Measurements from ENCODE around the gene IKZF3.
"Not testable (repeated sequence)": the region's sequence is repeated elsewhere in the genome, so short reads cannot be mapped to it uniquely, and the experiment has no call there.

The IKZF3 gene

DNA sequence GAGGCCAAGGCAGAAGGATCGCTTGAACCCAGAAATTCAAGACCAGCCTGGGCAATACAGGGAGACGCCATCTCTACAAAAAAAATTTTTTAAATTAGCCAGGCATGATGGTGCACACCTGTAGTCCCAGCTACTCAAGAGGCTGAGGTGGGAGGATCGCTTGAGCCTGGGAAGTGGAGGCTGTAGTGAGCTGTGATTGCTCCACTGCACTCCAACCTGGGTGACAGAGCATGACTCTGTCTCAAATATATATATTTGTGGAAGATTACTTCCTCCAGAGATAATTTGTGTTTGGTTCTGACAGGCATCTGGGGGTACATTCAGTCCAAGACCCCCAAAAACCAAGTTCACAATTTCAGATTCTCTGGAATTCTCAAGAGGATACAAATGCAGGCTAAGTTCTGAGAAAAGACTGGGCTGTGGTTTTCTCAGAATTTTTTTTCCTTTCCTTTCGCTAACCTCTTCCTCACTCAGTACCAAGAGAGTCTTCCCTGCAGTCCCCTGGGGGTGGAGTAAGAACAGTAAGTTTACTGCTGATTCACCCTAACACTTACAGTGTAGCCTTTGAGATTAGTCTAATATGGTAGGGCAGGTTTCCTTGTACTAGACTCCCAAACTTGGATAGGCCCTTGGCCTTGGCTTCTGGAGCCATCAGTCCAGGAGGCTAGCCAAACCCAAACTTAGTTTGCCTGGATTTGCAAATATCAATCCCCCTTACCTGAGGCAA is 39.2 kb upstream of the IKZF3 start:
- no peak overlapping the region for H3K27ac ChIP-seq (ENCODE audit: low read length)
- DNase-seq: no peak
- no peaks in the 10 kb centered on the region for H4K20me1 ChIP-seq (ENCODE audit: insufficient read depth, low read length)

DNA sequence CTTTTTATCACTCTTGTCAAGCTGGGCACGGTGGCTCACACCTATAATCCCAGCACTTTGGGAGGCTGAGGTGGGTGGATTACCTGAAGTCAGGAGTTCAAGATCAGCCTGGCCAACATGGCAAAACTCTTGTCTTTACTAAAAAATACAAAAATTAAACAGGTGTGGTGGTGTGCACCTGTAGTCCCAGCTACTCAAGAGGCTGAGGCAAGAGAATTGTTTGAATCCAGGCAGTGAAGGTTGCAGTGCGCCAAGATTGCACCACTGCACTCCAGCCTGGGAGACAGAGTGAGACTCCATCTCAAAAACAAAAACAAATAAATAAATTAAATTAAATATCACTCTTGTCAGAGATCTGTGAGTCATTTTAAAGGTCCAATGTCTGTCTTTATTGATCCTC is 37.9 kb upstream of the IKZF3 start:
- not testable (repeated sequence) for H3K4me3 ChIP-seq (ENCODE audit: low read length); H3K4me2 ChIP-seq (ENCODE audit: low read depth, low read length); H3K27me3 ChIP-seq (replicated peaks; ENCODE audit: insufficient read depth, low read length); H2AFZ ChIP-seq (ENCODE audit: low read length); H4K20me1 ChIP-seq (ENCODE audit: insufficient read depth, low read length); DNase-seq; H3F3A ChIP-seq (ENCODE audit: insufficient read depth, low read length); H3K9ac ChIP-seq (ENCODE audit: low read length); H3K4me1 ChIP-seq (ENCODE audit: low read length); H3K9me2 ChIP-seq (replicated peaks; ENCODE audit: insufficient read depth, low read length); H3K36me3 ChIP-seq (replicated peaks; ENCODE audit: insufficient read depth, low read length); H3K9me3 ChIP-seq (replicated peaks; ENCODE audit: insufficient read depth, low read length); H3K27ac ChIP-seq (ENCODE audit: low read length); H3K79me2 ChIP-seq (ENCODE audit: low read length)

More for the DNA sequence above, 39.2 kb upstream of the IKZF3 start:
- H2AFZ ChIP-seq (ENCODE audit: low read length): no peak overlapping the region
- H3K4me3 ChIP-seq (ENCODE audit: low read length): no peak overlapping the region
- no peaks in the 10 kb centered on the region for H3K36me3 ChIP-seq (replicated peaks; ENCODE audit: insufficient read depth, low read length)
- H3F3A ChIP-seq (ENCODE audit: insufficient read depth, low read length): no peaks in the 10 kb centered on the region
- no peaks in the 10 kb centered on the region for H3K9me2 ChIP-seq (replicated peaks; ENCODE audit: insufficient read depth, low read length)
- H3K9me3 ChIP-seq (replicated peaks; ENCODE audit: insufficient read depth, low read length): no peaks in the 10 kb centered on the region
- TF ChIP-seq, protein P1, sequence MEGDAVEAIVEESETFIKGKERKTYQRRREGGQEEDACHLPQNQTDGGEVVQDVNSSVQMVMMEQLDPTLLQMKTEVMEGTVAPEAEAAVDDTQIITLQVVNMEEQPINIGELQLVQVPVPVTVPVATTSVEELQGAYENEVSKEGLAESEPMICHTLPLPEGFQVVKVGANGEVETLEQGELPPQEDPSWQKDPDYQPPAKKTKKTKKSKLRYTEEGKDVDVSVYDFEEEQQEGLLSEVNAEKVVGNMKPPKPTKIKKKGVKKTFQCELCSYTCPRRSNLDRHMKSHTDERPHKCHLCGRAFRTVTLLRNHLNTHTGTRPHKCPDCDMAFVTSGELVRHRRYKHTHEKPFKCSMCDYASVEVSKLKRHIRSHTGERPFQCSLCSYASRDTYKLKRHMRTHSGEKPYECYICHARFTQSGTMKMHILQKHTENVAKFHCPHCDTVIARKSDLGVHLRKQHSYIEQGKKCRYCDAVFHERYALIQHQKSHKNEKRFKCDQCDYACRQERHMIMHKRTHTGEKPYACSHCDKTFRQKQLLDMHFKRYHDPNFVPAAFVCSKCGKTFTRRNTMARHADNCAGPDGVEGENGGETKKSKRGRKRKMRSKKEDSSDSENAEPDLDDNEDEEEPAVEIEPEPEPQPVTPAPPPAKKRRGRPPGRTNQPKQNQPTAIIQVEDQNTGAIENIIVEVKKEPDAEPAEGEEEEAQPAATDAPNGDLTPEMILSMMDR (IDR thresholded peaks at IDR 0.05; ENCODE audit: low read length): no peak
- TF ChIP-seq EZH2 (optimal IDR thresholded peaks at IDR 0.05; ENCODE audit: low read depth, low read length): no peak
- no peak for TF ChIP-seq EZH2phosphoT487 (IDR thresholded peaks at IDR 0.05; ENCODE audit: low read length)
- H3K4me2 ChIP-seq (ENCODE audit: low read depth, low read length): no peak overlapping the region
- H3K27me3 ChIP-seq (replicated peaks; ENCODE audit: insufficient read depth, low read length): no peaks in the 10 kb centered on the region
- H3K9ac ChIP-seq (ENCODE audit: low read length): no peak overlapping the region
- no peaks in the 10 kb centered on the region for H3K4me1 ChIP-seq (ENCODE audit: low read length)
- H3K79me2 ChIP-seq (ENCODE audit: low read length): no peaks in the 10 kb centered on the region

DNA sequence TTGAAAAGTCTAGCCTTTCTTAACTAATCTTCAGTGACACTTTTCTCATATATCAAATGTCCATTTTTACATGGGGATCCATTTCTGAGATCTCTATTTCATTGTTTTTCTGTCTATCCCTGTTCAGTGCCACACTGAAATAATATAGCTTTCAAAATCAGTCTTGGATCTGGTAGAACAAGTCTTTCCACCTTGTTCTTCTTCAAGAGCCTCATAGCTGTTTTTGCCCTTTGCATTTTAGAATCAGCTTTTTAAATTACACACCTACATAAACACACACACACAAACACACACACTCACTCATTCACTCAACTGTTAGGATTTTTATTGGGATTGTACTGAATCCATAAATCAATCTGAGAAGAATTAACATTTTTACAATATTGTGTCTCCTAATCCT is 35.1 kb upstream of the IKZF3 start:
- Histone ChIP-seq H3K4me1 (ENCODE audit: low read length) (no peaks in the 10 kb centered on the region), H2AFZ (ENCODE audit: low read length) (no peak overlapping the region), H3K27me3 (replicated peaks; ENCODE audit: insufficient read depth, low read length) (no peaks in the 10 kb centered on the region), H3K79me2 (ENCODE audit: low read length) (no peaks in the 10 kb centered on the region), H3K27ac (ENCODE audit: low read length) (no peak overlapping the region), H3K4me3 (ENCODE audit: low read length) (no peak overlapping the region), H3K4me2 (ENCODE audit: low read depth, low read length) (no peak overlapping the region), H3K9ac (ENCODE audit: low read length) (no peak overlapping the region), H3F3A (ENCODE audit: insufficient read depth, low read length) (no peaks in the 10 kb centered on the region), H3K36me3 (replicated peaks; ENCODE audit: insufficient read depth, low read length) (no peaks in the 10 kb centered on the region), H4K20me1 (ENCODE audit: insufficient read depth, low read length) (no peaks in the 10 kb centered on the region), H3K9me2 (replicated peaks; ENCODE audit: insufficient read depth, low read length) (no peaks in the 10 kb centered on the region), H3K9me3 (replicated peaks; ENCODE audit: insufficient read depth, low read length) (no peaks in the 10 kb centered on the region)
- TF ChIP-seq, protein P1 (IDR thresholded peaks at IDR 0.05; ENCODE audit: low read length): no peak
- TF ChIP-seq EZH2phosphoT487 (IDR thresholded peaks at IDR 0.05; ENCODE audit: low read length) (no peak), EZH2 (optimal IDR thresholded peaks at IDR 0.05; ENCODE audit: low read depth, low read length) (no peak)
- no peak for DNase-seq

DNA sequence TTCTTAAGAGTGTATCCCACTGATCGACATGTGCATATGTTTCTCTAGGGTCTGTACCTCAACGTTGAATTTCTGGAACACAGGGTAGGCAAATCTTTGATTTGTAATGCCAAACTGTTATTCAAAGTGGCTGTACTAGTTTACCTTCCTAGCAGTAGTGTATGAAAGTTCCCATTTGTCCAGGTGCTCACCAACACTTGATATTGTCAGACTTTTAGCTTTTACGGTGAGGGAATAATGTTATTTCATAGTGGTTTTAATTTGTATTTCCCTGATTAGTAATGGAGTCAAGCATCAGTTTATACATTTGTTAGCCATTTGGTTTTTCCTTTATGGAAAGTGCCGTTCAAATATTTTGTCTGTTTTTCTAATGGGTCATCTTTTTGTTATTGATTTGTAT is 34.0 kb upstream of the IKZF3 start:
- Histone ChIP-seq H3K36me3 (replicated peaks; ENCODE audit: insufficient read depth, low read length) (no peaks in the 10 kb centered on the region), H3K4me2 (ENCODE audit: low read depth, low read length) (no peak overlapping the region), H3K9ac (ENCODE audit: low read length) (no peak overlapping the region), H3K9me3 (replicated peaks; ENCODE audit: insufficient read depth, low read length) (no peaks in the 10 kb centered on the region), H3K9me2 (replicated peaks; ENCODE audit: insufficient read depth, low read length) (no peaks in the 10 kb centered on the region), H3K4me3 (ENCODE audit: low read length) (no peak overlapping the region), H3K27me3 (replicated peaks; ENCODE audit: insufficient read depth, low read length) (no peaks in the 10 kb centered on the region), H2AFZ (ENCODE audit: low read length) (no peak overlapping the region), H3F3A (ENCODE audit: insufficient read depth, low read length) (no peaks in the 10 kb centered on the region), H3K4me1 (ENCODE audit: low read length) (no peaks in the 10 kb centered on the region), H3K27ac (ENCODE audit: low read length) (no peak overlapping the region), H4K20me1 (ENCODE audit: insufficient read depth, low read length) (no peaks in the 10 kb centered on the region), H3K79me2 (ENCODE audit: low read length) (no peaks in the 10 kb centered on the region)
- TF ChIP-seq, protein P1 (IDR thresholded peaks at IDR 0.05; ENCODE audit: low read length): no peak
- TF ChIP-seq EZH2phosphoT487 (IDR thresholded peaks at IDR 0.05; ENCODE audit: low read length) (no peak), EZH2 (optimal IDR thresholded peaks at IDR 0.05; ENCODE audit: low read depth, low read length) (no peak)
- no peak for DNase-seq

Measured in MM.1S (cell line).